Nephron (organoid): ENCODE measurements around the gene GGT5.
"Not testable (repeated sequence)": the region's sequence is repeated elsewhere in the genome, so short reads cannot be mapped to it uniquely, and the experiment has no call there.

ENCODE experiments used
- H3K27ac Mint-ChIP-seq, 3 experiments: 2 replicates each; pipeline ENCODE4 v1.8.0; 2020; ENCODE audit warnings: mixed read lengths in 3 of 3, mild to moderate bottlenecking in 2 of 3, moderate library complexity in 1 of 3
- H3K27me3 Mint-ChIP-seq: 2 replicates; pipeline ENCODE4 v1.8.0; 2021; ENCODE audit warnings: low read depth, mild to moderate bottlenecking, moderate library complexity, mixed read lengths
- H3K36me3 Mint-ChIP-seq: 2 replicates; pipeline ENCODE4 v1.8.0; 2020; ENCODE audit warnings: low read depth, mixed read lengths
- H3K4me1 Mint-ChIP-seq: 2 replicates; pipeline ENCODE4 v1.8.0; 2020; ENCODE audit warnings: mixed read lengths
- H3K4me3 Mint-ChIP-seq, 3 experiments: 2 replicates each; pipeline ENCODE4 v1.8.0; 2020; ENCODE audit warnings: mild to moderate bottlenecking in 3 of 3, mixed read lengths in 3 of 3, moderate library complexity in 2 of 3
- H3K9me3 Mint-ChIP-seq: 2 replicates; pipeline ENCODE4 v1.8.0; 2020; ENCODE audit warnings: mixed read lengths
- TF ChIP-seq, protein P1 (sequence below), 3 experiments: fragments of 200-600 bp; sonication (generic); IDR thresholded peaks; one replicate each; pipeline ENCODE4 v1.5.0; 2021; ENCODE audit warnings: antibody characterized with exemption in 3 of 3; ENCODE audit not compliant: unreplicated experiment in 3 of 3

Gene GGT5

DNA sequence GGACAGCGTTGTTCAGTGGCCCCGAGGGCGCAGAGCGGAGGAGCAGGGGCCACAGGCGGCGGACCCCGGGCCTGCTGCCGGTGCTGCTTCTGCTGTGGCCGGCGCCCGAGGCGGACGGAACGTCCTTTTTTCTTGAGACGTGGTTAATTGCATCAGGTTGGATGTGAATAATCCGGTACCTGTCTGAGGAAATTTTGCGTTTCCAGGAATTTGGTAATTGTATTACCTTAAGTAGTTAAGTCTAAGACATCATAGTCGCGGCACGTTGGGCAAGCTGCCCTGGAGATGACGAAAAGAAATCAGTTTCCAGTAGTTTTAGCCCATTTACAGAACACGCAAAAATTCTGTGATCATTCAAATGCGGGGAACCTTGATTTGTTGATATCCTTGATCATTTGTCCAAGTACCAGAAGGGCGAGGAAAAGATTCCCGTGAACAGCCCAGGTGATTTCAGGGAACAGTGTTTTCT lies 26.5 kb upstream of the GGT5 start:
- Mint-ChIP-seq H3K27me3 (no peaks in the 10 kb centered on the region), H3K9me3 (no peaks in the 10 kb centered on the region), H3K4me1 (peaks cover 36% of the 10 kb centered on the region), H3K4me3 (peak overlapping the region; percentile 87 to 92 (median 89)), H3K36me3 (peaks cover 4% of the 10 kb centered on the region), H3K27ac (peak overlapping the region; percentile 87 to 99 (median 91))
- TF ChIP-seq, protein P1, sequence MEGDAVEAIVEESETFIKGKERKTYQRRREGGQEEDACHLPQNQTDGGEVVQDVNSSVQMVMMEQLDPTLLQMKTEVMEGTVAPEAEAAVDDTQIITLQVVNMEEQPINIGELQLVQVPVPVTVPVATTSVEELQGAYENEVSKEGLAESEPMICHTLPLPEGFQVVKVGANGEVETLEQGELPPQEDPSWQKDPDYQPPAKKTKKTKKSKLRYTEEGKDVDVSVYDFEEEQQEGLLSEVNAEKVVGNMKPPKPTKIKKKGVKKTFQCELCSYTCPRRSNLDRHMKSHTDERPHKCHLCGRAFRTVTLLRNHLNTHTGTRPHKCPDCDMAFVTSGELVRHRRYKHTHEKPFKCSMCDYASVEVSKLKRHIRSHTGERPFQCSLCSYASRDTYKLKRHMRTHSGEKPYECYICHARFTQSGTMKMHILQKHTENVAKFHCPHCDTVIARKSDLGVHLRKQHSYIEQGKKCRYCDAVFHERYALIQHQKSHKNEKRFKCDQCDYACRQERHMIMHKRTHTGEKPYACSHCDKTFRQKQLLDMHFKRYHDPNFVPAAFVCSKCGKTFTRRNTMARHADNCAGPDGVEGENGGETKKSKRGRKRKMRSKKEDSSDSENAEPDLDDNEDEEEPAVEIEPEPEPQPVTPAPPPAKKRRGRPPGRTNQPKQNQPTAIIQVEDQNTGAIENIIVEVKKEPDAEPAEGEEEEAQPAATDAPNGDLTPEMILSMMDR (IDR thresholded peaks at IDR 0.05; ENCODE audit: unreplicated experiment in 3 of 3) = no peak

DNA sequence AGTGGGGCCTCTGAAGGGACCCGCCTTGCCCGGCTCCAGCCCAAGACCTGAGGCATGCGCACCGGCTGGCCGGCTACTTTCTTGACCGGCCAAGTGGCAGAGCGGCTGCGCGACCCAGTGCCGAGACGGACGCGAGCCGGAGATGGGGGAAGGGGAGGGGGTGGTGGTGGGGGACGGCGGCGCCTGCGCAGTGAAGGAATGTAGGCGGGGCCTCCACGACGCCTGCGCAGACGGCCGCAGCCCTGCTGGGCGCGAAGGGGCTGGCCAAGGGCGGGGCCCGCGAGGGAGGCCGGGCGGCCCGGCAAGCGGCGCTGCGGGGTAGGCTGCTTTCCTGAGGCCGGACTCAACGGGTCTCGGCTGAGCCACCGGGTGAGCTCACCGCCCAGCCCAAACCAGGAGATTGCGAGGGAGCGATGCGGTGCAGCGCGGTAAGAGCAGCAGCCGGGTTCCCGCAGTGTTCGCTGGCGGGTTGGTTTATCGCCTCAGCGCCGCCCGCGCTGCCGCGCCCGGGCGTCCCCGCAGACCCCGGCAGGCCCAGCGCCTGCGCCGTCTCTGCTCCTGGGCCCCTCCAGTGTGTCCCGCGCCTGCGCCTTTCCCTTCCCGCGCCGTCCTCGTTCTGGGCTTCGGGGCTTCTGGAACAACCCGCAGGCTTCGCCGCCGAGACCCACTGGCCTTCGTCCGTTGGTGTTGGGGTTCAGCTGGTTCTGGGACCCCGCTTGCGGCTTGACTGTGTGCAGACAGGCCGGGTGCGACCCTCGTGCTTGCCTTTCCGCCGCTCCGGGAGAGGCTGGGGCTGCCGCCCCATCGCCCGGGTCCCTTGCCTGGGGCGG lies 25.9 kb upstream of the GGT5 start, which contains the start of gene SPECC1L:
Gene SPECC1L, plus strand, starts transcription at position 276 of the 830 bp plus-strand sequence. CDS start 31,401 bp downstream, outside the sequence.
- Mint-ChIP-seq H3K27me3 (no peaks in the 10 kb centered on the region), H3K36me3 (peaks cover 4% of the 10 kb centered on the region), H3K4me3 (peak within 1 kb of the TSS; percentile 87 to 92 (median 89)), H3K4me1 (peaks cover 36% of the 10 kb centered on the region), H3K27ac (peak within 1 kb of the TSS; percentile 91 to 99 (median 91)), H3K9me3 (no peaks in the 10 kb centered on the region)
- TF ChIP-seq, protein P1 (IDR thresholded peaks at IDR 0.05; ENCODE audit: unreplicated experiment in 3 of 3) = no peak

GRCh38 chr22:24266495-24266894 lies 21.6 kb upstream of the GGT5 start:
- not testable (repeated sequence) for H3K27me3 Mint-ChIP-seq, H3K4me3 Mint-ChIP-seq, H3K36me3 Mint-ChIP-seq, H3K9me3 Mint-ChIP-seq
- H3K27ac Mint-ChIP-seq = peak overlapping the region; percentile 99
- H3K4me1 Mint-ChIP-seq = peaks cover 22% of the 10 kb centered on the region

- H3K27ac Mint-ChIP-seq = peak overlapping the region; percentile 99
- no peaks in the 10 kb centered on the region for H3K36me3 Mint-ChIP-seq
- TF ChIP-seq, protein P1 (IDR thresholded peaks at IDR 0.05; ENCODE audit: unreplicated experiment in 3 of 3) = no peak
- H3K27me3 Mint-ChIP-seq = no peaks in the 10 kb centered on the region
- H3K9me3 Mint-ChIP-seq = no peaks in the 10 kb centered on the region
- no peak overlapping the region for H3K4me3 Mint-ChIP-seq
- H3K4me1 Mint-ChIP-seq = peaks cover 20% of the 10 kb centered on the region
Measured at GRCh38 chr22:24265734-24266133, 20.9 kb upstream of the GGT5 start.

DNA sequence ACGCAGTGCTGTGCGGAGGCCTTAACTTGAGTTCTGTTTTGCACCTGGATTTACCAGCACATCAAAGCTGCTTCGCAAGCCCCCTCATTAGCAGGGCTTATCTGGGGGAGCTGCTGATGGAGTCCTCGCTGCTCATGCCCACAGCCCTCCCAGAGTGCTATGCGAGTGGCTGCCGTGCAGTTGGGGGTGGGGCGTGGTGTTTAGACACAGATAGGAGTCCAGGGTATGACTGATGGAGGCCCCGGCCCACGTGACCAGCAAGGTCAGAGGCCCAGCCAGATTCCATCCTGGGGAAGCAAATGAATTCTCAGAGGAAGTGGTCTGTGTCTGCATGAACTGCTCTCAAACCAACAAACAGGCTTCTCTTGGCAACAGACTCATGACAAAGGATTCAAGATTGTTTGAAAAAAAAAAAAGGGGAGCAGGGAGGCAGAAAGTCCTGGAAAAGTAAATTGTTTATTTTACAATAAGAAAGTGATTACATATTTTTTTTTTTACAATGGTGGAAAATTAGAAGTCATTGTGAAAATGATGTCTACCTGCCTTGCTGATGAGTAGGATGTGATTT lies 19.5 kb upstream of the GGT5 start:
- not testable (repeated sequence) for H3K36me3 Mint-ChIP-seq, H3K27me3 Mint-ChIP-seq, H3K9me3 Mint-ChIP-seq
- Mint-ChIP-seq H3K27ac (peak overlapping the region; percentile 99), H3K4me3 (peak overlapping the region; percentile 45 to 61 (median 55)), H3K4me1 (peaks cover 15% of the 10 kb centered on the region)

GRCh38 chr22:24263479-24263878 lies 18.6 kb upstream of the GGT5 start:
- H3K36me3 Mint-ChIP-seq, H3K9me3 Mint-ChIP-seq, H3K4me3 Mint-ChIP-seq, H3K27me3 Mint-ChIP-seq: not testable (repeated sequence)
- Mint-ChIP-seq H3K4me1 (peaks cover 15% of the 10 kb centered on the region), H3K27ac (peak overlapping the region; percentile 66 to 75 (median 69))

DNA sequence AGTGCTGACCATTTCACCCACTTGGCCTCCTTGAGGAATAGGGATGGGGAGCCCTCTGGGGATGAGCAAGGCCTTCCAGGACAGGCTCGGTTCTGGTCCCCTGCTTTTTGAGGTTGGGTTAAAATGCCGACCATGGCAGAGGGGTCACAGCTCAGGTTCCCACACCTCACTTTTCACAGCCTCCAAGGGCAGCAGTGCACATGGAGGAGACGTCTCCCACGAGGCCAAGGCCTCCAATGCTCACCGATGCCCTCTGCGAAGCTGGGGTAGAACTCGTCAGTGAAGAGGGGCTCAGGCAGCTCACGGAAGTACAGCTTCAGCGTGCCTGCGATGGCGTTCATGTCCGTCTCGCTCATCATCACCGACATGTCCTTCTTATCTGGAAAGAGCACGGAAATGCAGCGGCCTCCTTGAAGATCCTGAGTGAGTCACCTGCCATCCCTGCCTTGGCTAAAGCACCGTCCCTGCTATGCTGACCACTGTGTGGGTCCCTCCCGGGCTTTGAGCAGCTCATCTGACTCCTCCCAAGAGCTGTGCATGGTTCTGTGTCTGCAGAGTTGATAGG lies 17.4 kb upstream of the GGT5 start:
- H3K4me3 Mint-ChIP-seq, H3K27me3 Mint-ChIP-seq, H3K9me3 Mint-ChIP-seq, H3K36me3 Mint-ChIP-seq: not testable (repeated sequence)
- H3K4me1 Mint-ChIP-seq = peaks cover 15% of the 10 kb centered on the region
- H3K27ac Mint-ChIP-seq = peak overlapping the region; percentile 41 to 68 (median 62)
